A673 (cell line): ENCODE measurements around the gene USP20. TPM values are rescaled to one million over a fixed set of nuclear protein-coding genes. Genes with fewer than 3 reads are reported as not detected.

Experiments used
- BruUV-seq: library from RNA; stranded (reverse); fragments of 400-500 nt; replicated peaks from 2 replicates; lab custom pipeline; 2021; lab: Mats Ljungman, UMichigan
- CTCF ChIA-PET: fragments of 300-600 bp; sonication (Branson Sonifier 250); formaldehyde crosslinking; loops from one replicate; lab custom pipeline; 2022; ENCODE audit warnings: antibody characterized with exemption; lab: Charles Lee
- POLR2A ChIA-PET: fragments of 300-600 bp; sonication (Branson Sonifier 250); formaldehyde crosslinking; loops from one replicate; lab custom pipeline; 2022; ENCODE audit warnings: antibody characterized with exemption; ENCODE audit not compliant: low non-redundant PET; lab: Charles Lee
- DNase-seq: peaks from one replicate; pipeline ENCODE4 v3.0.0-alpha.2; 2015; ENCODE audit warnings: low spot score
- H3K27ac ChIP-seq: fragments of 200-600 bp; sonication (generic); 2 replicates; pipeline ENCODE4 v1.5.1; 2016; ENCODE audit warnings: mixed run types, low read depth, mild to moderate bottlenecking, mixed read lengths, antibody characterized with exemption, low read length; ENCODE audit not compliant: poor library complexity, severe bottlenecking
- H3K27me3 ChIP-seq: fragments of 200-600 bp; sonication (generic); replicated peaks from 2 replicates; pipeline ENCODE4 v1.6.1; 2017; ENCODE audit warnings: mixed run types, low read depth, mild to moderate bottlenecking, mixed read lengths, antibody characterized with exemption, low read length; ENCODE audit not compliant: insufficient read depth, poor library complexity
- H3K36me3 ChIP-seq: fragments of 200-600 bp; sonication (generic); 2 replicates; pipeline ENCODE4 v1.6.1; 2016; ENCODE audit warnings: mixed run types, mild to moderate bottlenecking, mixed read lengths, antibody characterized with exemption, low read length; ENCODE audit not compliant: insufficient read depth, poor library complexity, severe bottlenecking
- H3K4me1 ChIP-seq: fragments of 200-600 bp; sonication (generic); 2 replicates; pipeline ENCODE4 v1.6.1; 2017; ENCODE audit warnings: mixed run types, mild to moderate bottlenecking, mixed read lengths, antibody characterized with exemption, low read length; ENCODE audit not compliant: insufficient read depth, poor library complexity, severe bottlenecking
- H3K4me3 ChIP-seq: fragments of 200-600 bp; sonication (generic); 2 replicates; pipeline ENCODE4 v1.5.1; 2016; ENCODE audit warnings: low read depth, mixed run types, mild to moderate bottlenecking, mixed read lengths, low read length; ENCODE audit not compliant: poor library complexity, severe bottlenecking
- H3K9me3 ChIP-seq: fragments of 200-600 bp; sonication (generic); 2 replicates; pipeline ENCODE4 v1.6.1; 2016; ENCODE audit warnings: mixed run types, low read depth, mild to moderate bottlenecking, mixed read lengths, antibody characterized with exemption, low read length; ENCODE audit not compliant: poor library complexity, severe bottlenecking
- EZH2 ChIP-seq: fragments of 200-600 bp; sonication (generic); IDR thresholded peaks from 2 replicates; pipeline ENCODE4 v1.6.1; 2017; ENCODE audit warnings: borderline replicate concordance, low read depth, mild to moderate bottlenecking, mixed read lengths, antibody characterized with exemption, low read length; ENCODE audit not compliant: poor library complexity, severe bottlenecking
- intact Hi-C: fragments of 100-400 bp; cut with micrococcal nuclease; formaldehyde crosslinking; loops from one replicate; pipeline ENCODE4 v1.10.0; 2022; ENCODE audit not compliant: unreplicated experiment
- total RNA-seq: library from RNA; stranded (reverse); gene quantifications from 2 replicates; pipeline ENCODE4 v1.2.3, GENCODE V29; 2021
- TF ChIP-seq, protein P1 (sequence below): fragments of 300-800, 200-600 bp; sonication (generic); conservative IDR thresholded peaks from 2 replicates; pipeline ENCODE4 v1.5.1; 2017; ENCODE audit warnings: low read depth, mild to moderate bottlenecking, antibody characterized with exemption, low read length, moderate library complexity, mixed read lengths

The USP20 gene
- total RNA-seq, 1 experiment from 2014 or later: 17.1 TPM

DNA sequence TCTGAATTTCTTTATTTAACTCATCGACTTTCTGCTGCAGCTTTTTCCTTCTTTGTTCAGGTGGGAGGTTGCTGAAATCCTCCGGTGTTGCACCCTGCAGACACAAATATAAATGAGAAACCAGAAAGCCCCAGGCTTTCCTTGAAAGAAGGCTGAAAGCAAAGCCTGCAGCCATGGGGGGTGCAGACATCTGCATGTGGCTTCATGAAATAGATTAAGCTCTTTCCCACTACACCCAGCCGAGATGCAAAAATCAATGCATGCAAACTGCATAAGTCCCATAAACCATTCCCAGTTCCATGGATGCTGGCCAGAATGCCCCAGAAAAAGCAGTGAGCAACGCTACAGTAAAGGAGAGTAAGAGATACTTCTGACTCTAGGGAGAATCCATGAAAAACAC lies 73.6 kb downstream of the USP20 start:
- intact Hi-C loops: no loop called here
- Histone ChIP-seq H3K27ac (peak overlapping the region; percentile 34), H3K27me3 (no peaks in the 10 kb centered on the region), H3K4me1 (peaks cover 6% of the 10 kb centered on the region), H3K9me3 (no peaks in the 10 kb centered on the region), H3K4me3 (no peak overlapping the region), H3K36me3 (peaks cover 77% of the 10 kb centered on the region)
- DNase-seq: no peak
- TF ChIP-seq EZH2: no peak
- TF ChIP-seq, protein P1, sequence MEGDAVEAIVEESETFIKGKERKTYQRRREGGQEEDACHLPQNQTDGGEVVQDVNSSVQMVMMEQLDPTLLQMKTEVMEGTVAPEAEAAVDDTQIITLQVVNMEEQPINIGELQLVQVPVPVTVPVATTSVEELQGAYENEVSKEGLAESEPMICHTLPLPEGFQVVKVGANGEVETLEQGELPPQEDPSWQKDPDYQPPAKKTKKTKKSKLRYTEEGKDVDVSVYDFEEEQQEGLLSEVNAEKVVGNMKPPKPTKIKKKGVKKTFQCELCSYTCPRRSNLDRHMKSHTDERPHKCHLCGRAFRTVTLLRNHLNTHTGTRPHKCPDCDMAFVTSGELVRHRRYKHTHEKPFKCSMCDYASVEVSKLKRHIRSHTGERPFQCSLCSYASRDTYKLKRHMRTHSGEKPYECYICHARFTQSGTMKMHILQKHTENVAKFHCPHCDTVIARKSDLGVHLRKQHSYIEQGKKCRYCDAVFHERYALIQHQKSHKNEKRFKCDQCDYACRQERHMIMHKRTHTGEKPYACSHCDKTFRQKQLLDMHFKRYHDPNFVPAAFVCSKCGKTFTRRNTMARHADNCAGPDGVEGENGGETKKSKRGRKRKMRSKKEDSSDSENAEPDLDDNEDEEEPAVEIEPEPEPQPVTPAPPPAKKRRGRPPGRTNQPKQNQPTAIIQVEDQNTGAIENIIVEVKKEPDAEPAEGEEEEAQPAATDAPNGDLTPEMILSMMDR: no peak
- CTCF ChIA-PET: no interaction called here
- POLR2A ChIA-PET: interaction anchor here (0.6 kb wide), 1 partner anchor 8 kb away, joined by 3 read pairs; no protein-coding TSS in a partner anchor
- no TSS peak for BruUV-seq

DNA sequence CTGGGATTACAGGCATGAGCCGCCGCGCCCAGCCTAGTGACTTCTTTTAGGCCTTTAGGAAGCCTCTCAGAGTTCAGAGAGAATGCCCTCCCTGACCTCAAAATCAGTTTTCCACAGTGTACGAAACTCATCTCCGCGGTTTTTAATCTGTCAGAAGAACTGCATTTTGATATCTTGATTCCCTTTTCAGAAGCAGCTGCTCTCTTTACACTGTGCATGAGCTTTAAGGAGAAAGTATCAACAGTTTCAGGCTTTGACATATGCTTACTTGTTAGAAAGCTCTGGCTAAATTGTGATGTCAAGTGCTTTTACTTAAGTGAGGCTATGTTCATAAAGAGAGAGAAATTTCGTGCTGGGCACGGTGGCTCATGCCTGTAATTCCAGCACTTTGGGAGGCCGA lies 74.6 kb downstream of the USP20 start:
- Histone ChIP-seq H3K4me3 (no peak overlapping the region), H3K27ac (peak overlapping the region; percentile 50), H3K9me3 (no peaks in the 10 kb centered on the region), H3K4me1 (peaks cover 6% of the 10 kb centered on the region), H3K27me3 (no peaks in the 10 kb centered on the region), H3K36me3 (peaks cover 77% of the 10 kb centered on the region)
- DNase-seq: no peak
- BruUV-seq: no TSS peak
- CTCF ChIA-PET: no interaction called here
- TF ChIP-seq, protein P1: no peak
- TF ChIP-seq EZH2: no peak
- POLR2A ChIA-PET: no interaction called here
- intact Hi-C loops: no loop called here

DNA sequence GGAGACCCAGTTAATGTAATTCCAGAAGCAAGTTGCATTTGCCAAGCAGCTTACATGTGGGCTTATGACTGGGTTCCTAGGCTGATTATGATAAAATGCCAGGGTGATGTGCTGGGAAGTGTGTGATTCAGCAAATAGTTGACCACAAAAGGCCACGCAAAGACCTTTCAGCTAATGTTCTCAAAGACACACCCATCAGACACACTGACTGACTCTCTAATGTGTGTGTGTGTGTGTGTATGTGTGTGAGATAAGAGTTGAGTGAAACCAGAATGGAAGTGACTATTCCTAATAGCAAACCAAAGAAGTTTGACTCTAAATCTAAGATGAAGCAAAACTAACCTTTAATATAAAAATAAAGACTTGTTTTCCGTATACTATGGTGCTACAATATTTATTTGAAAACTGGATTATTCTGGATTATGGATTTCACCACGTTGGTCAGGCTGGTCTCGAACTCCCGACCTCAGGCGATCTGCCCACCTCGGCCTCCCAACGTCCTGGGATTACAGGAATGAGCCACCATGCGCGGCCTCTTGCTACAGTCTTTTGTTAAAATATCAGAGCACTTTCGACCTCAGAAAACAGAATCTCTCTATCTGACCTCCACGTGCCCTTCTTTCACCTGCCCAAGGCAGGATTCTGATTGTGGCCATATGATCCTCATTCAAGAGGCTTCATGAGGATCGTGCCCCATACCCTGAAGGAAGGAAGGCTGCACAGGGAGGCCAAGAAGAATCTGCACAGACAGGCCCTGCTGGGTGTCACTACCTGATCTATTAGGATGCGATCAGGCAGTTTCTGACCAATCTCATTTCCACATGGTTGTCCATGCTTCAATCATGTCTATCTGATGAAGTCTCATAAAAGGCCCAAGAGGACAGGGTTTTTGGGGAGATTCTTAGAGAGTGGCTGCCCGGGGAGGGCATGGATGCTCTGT lies 75.6 kb downstream of the USP20 start:
- Histone ChIP-seq H3K4me3 (no peak overlapping the region), H3K9me3 (no peaks in the 10 kb centered on the region), H3K27me3 (no peaks in the 10 kb centered on the region), H3K4me1 (peaks cover 6% of the 10 kb centered on the region), H3K27ac (peak overlapping the region; percentile 50), H3K36me3 (peaks cover 78% of the 10 kb centered on the region)
- no peak for TF ChIP-seq EZH2
- TF ChIP-seq, protein P1: no peak
- BruUV-seq: no TSS peak
- POLR2A ChIA-PET: no interaction called here
- intact Hi-C loops: no loop called here
- peak; percentile 58 for DNase-seq
- CTCF ChIA-PET: no interaction called here
